ENCODE measurements around the gene CFAP161.

Gene CFAP161

DNA sequence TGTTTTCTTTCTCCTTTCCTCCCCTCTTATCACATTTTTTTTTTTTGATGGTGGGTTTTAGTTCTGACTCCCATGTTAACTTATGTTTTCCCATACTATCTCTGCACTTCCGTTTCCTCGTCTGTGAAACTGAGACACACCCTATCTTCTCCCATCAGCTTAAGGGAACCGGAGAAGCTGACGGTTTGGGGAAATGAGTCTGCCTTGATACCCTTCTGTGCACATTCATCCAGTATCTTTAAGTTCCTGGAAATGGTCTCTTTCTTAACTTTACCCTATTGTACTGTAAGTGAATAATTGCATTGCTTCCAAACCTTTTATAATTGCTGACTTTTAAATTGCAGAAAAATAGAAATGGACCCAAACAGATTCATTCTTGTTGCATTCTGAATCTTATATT is 26.2 kb upstream of the CFAP161 start:
- DNase-seq: no peak
- Mint-ChIP-seq H3K27me3 (ENCODE audit: low read depth, poor library complexity) (peaks cover 35% of the 10 kb centered on the region), H3K9me3 (no peaks in the 10 kb centered on the region), H3K36me3 (ENCODE audit: low read depth) (no peaks in the 10 kb centered on the region), H3K4me3 (no peak overlapping the region), H3K4me1 (peaks cover 4% of the 10 kb centered on the region), H3K27ac (no peak overlapping the region)
- TF ChIP-seq, protein P1, sequence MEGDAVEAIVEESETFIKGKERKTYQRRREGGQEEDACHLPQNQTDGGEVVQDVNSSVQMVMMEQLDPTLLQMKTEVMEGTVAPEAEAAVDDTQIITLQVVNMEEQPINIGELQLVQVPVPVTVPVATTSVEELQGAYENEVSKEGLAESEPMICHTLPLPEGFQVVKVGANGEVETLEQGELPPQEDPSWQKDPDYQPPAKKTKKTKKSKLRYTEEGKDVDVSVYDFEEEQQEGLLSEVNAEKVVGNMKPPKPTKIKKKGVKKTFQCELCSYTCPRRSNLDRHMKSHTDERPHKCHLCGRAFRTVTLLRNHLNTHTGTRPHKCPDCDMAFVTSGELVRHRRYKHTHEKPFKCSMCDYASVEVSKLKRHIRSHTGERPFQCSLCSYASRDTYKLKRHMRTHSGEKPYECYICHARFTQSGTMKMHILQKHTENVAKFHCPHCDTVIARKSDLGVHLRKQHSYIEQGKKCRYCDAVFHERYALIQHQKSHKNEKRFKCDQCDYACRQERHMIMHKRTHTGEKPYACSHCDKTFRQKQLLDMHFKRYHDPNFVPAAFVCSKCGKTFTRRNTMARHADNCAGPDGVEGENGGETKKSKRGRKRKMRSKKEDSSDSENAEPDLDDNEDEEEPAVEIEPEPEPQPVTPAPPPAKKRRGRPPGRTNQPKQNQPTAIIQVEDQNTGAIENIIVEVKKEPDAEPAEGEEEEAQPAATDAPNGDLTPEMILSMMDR (IDR thresholded peaks at IDR 0.05): no peak

DNA sequence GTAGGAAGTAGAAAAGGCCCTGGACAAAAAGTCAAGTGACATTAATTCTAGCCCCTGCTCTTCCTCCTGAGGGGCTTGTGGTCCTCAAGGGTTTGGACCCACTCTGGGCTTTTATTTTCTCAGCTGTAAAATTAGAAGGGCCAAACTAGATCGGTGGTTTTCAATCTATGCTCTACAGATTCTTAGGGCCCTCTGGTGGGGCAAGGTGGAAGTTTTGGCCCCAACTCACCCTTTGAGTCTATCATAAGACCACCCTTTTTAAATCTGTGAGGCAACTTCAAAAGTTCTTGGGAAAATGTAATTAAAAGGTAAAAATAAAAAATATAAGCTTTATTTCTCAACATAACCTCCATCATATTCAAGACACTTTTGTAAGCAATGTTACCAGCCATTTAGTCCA is 25.6 kb upstream of the CFAP161 start:
- H3K27ac Mint-ChIP-seq: no peak overlapping the region
- no peak overlapping the region for H3K4me3 Mint-ChIP-seq
- peaks cover 35% of the 10 kb centered on the region for H3K27me3 Mint-ChIP-seq (ENCODE audit: low read depth, poor library complexity)
- no peaks in the 10 kb centered on the region for H3K36me3 Mint-ChIP-seq (ENCODE audit: low read depth)
- peaks cover 8% of the 10 kb centered on the region for H3K4me1 Mint-ChIP-seq
- TF ChIP-seq, protein P1 (IDR thresholded peaks at IDR 0.05): peak; percentile 57
- no peaks in the 10 kb centered on the region for H3K9me3 Mint-ChIP-seq
- DNase-seq: peak; percentile 15

DNA sequence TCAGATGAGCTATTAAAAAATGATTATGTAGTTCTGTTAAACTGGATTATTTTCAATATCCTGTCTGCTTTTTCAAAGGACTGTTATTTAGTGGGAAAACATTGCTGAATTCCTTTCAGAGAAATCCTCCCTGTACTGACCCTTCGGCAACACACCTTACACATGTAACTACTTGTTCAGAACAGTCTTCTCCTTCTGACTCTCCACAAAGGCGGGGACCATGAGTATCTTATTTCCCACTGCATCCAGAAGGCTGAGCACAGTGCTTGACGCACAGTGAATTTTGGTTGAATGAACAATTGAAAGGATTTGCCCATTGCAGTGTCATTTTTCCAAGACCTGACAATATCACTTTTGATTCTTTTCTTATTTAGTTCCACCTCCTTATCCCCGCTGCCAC is 23.1 kb upstream of the CFAP161 start:
- Mint-ChIP-seq H3K4me3 (no peak overlapping the region), H3K4me1 (peaks cover 13% of the 10 kb centered on the region), H3K27me3 (ENCODE audit: low read depth, poor library complexity) (peaks cover 23% of the 10 kb centered on the region), H3K36me3 (ENCODE audit: low read depth) (no peaks in the 10 kb centered on the region), H3K9me3 (no peaks in the 10 kb centered on the region), H3K27ac (no peak overlapping the region)
- no peak for DNase-seq
- TF ChIP-seq, protein P1 (IDR thresholded peaks at IDR 0.05): no peak

DNA sequence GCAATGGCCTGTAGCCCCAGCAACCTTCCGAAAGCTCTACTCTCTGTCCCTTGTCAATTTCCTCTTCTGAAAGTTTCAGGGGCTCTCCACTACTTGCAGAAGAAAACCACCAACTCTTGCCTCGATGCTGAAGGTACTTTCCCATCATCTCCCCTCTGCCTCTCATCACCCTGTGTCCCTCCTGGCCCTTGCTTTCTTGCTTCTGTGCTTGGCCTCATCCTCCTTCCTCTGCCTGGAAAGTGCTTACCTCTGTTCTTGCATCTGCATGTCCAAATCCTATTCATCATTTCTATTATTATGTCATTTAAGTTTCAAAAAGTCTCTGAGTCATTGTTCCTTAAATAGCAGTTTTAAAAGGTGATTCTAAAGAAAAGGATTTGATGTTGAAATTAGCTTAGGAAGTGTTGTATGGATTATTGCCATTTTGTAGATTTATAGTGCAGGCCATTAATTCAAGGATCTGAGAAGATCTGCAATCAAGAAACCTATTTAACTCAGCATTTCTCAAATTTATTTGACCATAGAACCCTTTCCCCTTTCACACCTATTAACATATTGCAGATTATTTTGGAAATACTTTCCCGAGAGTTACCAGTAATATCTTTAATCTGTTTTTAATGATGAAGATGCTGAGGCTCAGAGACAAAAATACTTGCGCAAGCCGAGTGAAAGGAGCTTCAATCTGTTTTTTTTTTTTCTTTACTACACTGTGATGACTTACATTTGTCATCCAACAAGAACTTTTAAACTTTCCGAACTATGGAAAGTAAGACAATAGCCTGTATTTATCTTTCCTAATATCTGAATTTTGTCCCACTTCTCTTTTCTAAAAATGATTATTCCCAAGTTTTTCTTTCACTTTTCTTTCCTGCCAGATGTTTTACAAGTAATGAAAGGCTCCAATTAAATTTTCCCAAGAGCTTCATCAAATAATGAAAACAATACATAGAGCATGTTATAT is 22.3 kb upstream of the CFAP161 start:
- peaks cover 13% of the 10 kb centered on the region for H3K4me1 Mint-ChIP-seq
- no peaks in the 10 kb centered on the region for H3K9me3 Mint-ChIP-seq
- no peak overlapping the region for H3K27ac Mint-ChIP-seq
- H3K4me3 Mint-ChIP-seq: no peak overlapping the region
- TF ChIP-seq, protein P1 (IDR thresholded peaks at IDR 0.05): no peak
- H3K27me3 Mint-ChIP-seq (ENCODE audit: low read depth, poor library complexity): peaks cover 19% of the 10 kb centered on the region
- no peak for DNase-seq
- H3K36me3 Mint-ChIP-seq (ENCODE audit: low read depth): no peaks in the 10 kb centered on the region

DNA sequence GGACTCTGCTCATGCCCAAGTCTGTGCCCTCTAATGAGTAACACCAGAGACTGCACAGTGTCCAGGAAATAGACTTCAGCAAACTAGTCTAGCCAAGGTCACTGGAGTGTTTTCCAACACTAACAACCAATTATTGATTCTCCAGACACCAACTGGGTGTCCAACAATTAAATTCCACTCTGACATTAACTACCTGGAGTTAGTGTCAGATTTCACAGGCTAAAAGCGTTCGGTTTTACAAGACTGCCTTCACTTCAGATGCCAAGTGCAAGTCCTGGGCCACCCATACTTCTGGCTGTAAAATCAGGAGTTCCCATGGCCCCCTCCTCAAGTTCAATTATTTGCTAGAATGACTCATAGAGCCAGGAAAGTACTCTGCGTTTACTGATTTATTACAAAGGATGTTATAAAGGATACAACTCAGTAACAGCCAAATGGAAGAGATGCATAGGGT is 20.8 kb upstream of the CFAP161 start:
- Mint-ChIP-seq H3K4me1 (peaks cover 13% of the 10 kb centered on the region), H3K36me3 (ENCODE audit: low read depth) (no peaks in the 10 kb centered on the region), H3K27me3 (ENCODE audit: low read depth, poor library complexity) (peaks cover 22% of the 10 kb centered on the region), H3K27ac (no peak overlapping the region), H3K9me3 (no peaks in the 10 kb centered on the region), H3K4me3 (no peak overlapping the region)
- TF ChIP-seq, protein P1 (IDR thresholded peaks at IDR 0.05): no peak
- no peak for DNase-seq
